Mucosa of stomach (tissue), 1 donor: ENCODE results near the gene CDNF.
"Not testable (repeated sequence)": the region's sequence is repeated elsewhere in the genome, so short reads cannot be mapped to it uniquely, and the experiment has no call there.

ENCODE experiments used
- H3K27me3 ChIP-seq: one replicate; pipeline ENCODE4 v1.7.0; 2013; ENCODE audit warnings: mild to moderate bottlenecking, low read length; ENCODE audit not compliant: control insufficient read depth, insufficient read depth
- H3K36me3 ChIP-seq: one replicate; pipeline ENCODE4 v1.7.0; 2013; ENCODE audit warnings: low read length; ENCODE audit not compliant: control insufficient read depth, insufficient read depth
- H3K4me1 ChIP-seq: one replicate; pipeline ENCODE4 v1.7.0; 2013; ENCODE audit warnings: mild to moderate bottlenecking, low read length; ENCODE audit not compliant: control insufficient read depth, insufficient read depth
- H3K4me3 ChIP-seq: one replicate; pipeline ENCODE4 v1.7.0; 2013; ENCODE audit warnings: low read length
- H3K9ac ChIP-seq: one replicate; pipeline ENCODE4 v1.7.0; 2013; ENCODE audit warnings: mild to moderate bottlenecking, low read length, moderate library complexity
- H3K9me3 ChIP-seq: one replicate; pipeline ENCODE4 v1.7.0; 2013; ENCODE audit warnings: mild to moderate bottlenecking, low read length, moderate library complexity; ENCODE audit not compliant: control insufficient read depth
- donor health status: Pancreatic carcinoma.

The CDNF gene

GRCh38 chr10:14837757-14838581 is at the start of gene CDNF, which contains the start of the genes HSPA14 and MSANTD7:
CDNF (minus strand) TSS chr10:14838037; CDS start chr10:14837946, 91 bp downstream.
HSPA14 (plus strand) TSS chr10:14838306; CDS start chr10:14838403, 97 bp downstream.
MSANTD7 (plus strand) TSS chr10:14838306; CDS start chr10:14842285, 3,979 bp downstream.
- peak within 1 kb of the TSS; percentile 94 for H3K9ac ChIP-seq
- peak within 1 kb of the TSS; percentile 82 for H3K4me3 ChIP-seq
- no peaks in the 10 kb centered on the region for H3K9me3 ChIP-seq
- H3K27me3 ChIP-seq = no peaks in the 10 kb centered on the region
- peaks cover 14% of the 10 kb centered on the region for H3K4me1 ChIP-seq
- peaks cover 11% of the 10 kb centered on the region for H3K36me3 ChIP-seq

GRCh38 chr10:14884082-14884481 is 46.2 kb upstream of the CDNF start:
- Histone ChIP-seq H3K4me1 (peaks cover 8% of the 10 kb centered on the region), H3K36me3 (no peaks in the 10 kb centered on the region), H3K27me3 (no peaks in the 10 kb centered on the region), H3K9me3 (no peaks in the 10 kb centered on the region), H3K9ac (no peak overlapping the region), H3K4me3 (no peak overlapping the region)

GRCh38 chr10:14880229-14880628 is 42.4 kb upstream of the CDNF start:
- H3K4me3 ChIP-seq = no peak overlapping the region
- peak overlapping the region; percentile 66 for H3K9ac ChIP-seq
- peaks cover 8% of the 10 kb centered on the region for H3K4me1 ChIP-seq
- H3K36me3 ChIP-seq = no peaks in the 10 kb centered on the region
- H3K9me3 ChIP-seq = no peaks in the 10 kb centered on the region
- no peaks in the 10 kb centered on the region for H3K27me3 ChIP-seq

- peak overlapping the region; percentile 42 for H3K4me3 ChIP-seq
- H3K36me3 ChIP-seq = no peaks in the 10 kb centered on the region
- no peaks in the 10 kb centered on the region for H3K27me3 ChIP-seq
- H3K9me3 ChIP-seq = no peaks in the 10 kb centered on the region
- peaks cover 8% of the 10 kb centered on the region for H3K4me1 ChIP-seq
- H3K9ac ChIP-seq = peak overlapping the region; percentile 66
Measured at GRCh38 chr10:14879928-14880193, 42.0 kb upstream of the CDNF start.

- no peaks in the 10 kb centered on the region for H3K9me3 ChIP-seq
- H3K36me3 ChIP-seq = no peaks in the 10 kb centered on the region
- peaks cover 8% of the 10 kb centered on the region for H3K4me1 ChIP-seq
- no peaks in the 10 kb centered on the region for H3K27me3 ChIP-seq
- peak overlapping the region; percentile 42 for H3K4me3 ChIP-seq
- H3K9ac ChIP-seq = peak overlapping the region; percentile 66
Measured at GRCh38 chr10:14879124-14879927, 41.5 kb upstream of the CDNF start.

- no peaks in the 10 kb centered on the region for H3K27me3 ChIP-seq
Measured at GRCh38 chr10:14878266-14879123, 40.7 kb upstream of the CDNF start, which contains the start of gene SUV39H2. SUV39H2 (plus strand) TSS chr10:14878866; CDS start chr10:14878889, 23 bp downstream.

GRCh38 chr10:14876764-14877163 is 38.9 kb upstream of the CDNF start:
- Histone ChIP-seq H3K4me1 (peaks cover 8% of the 10 kb centered on the region), H3K9me3 (no peaks in the 10 kb centered on the region), H3K27me3 (no peaks in the 10 kb centered on the region), H3K4me3 (no peak overlapping the region), H3K9ac (no peak overlapping the region), H3K36me3 (no peaks in the 10 kb centered on the region)

More at GRCh38 chr10:14878266-14879123, 40.7 kb upstream of the CDNF start, which contains the start of gene SUV39H2:
- peak within 1 kb of the TSS; percentile 79 for H3K9ac ChIP-seq
- H3K4me1 ChIP-seq = peaks cover 8% of the 10 kb centered on the region
- H3K36me3 ChIP-seq = no peaks in the 10 kb centered on the region
- H3K4me3 ChIP-seq = peak within 1 kb of the TSS; percentile 48
- no peaks in the 10 kb centered on the region for H3K9me3 ChIP-seq

- Histone ChIP-seq H3K4me1 (peaks cover 8% of the 10 kb centered on the region), H3K9ac (no peak overlapping the region), H3K4me3 (no peak overlapping the region), H3K27me3 (no peaks in the 10 kb centered on the region), H3K36me3 (no peaks in the 10 kb centered on the region), H3K9me3 (no peaks in the 10 kb centered on the region)
Measured at GRCh38 chr10:14875941-14876340, 38.1 kb upstream of the CDNF start.

- no peaks in the 10 kb centered on the region for H3K27me3 ChIP-seq
- no peaks in the 10 kb centered on the region for H3K36me3 ChIP-seq
- H3K4me1 ChIP-seq = no peaks in the 10 kb centered on the region
- peak overlapping the region; percentile 10 for H3K9ac ChIP-seq
- H3K9me3 ChIP-seq = no peaks in the 10 kb centered on the region
- no peak overlapping the region for H3K4me3 ChIP-seq
Measured at GRCh38 chr10:14873090-14873760, 35.4 kb upstream of the CDNF start.

GRCh38 chr10:14864871-14865270 is 27.0 kb upstream of the CDNF start:
- H3K9me3 ChIP-seq, H3K27me3 ChIP-seq, H3K9ac ChIP-seq, H3K36me3 ChIP-seq, H3K4me3 ChIP-seq: not testable (repeated sequence)
- peaks cover 14% of the 10 kb centered on the region for H3K4me1 ChIP-seq

GRCh38 chr10:14864466-14864865 is 26.6 kb upstream of the CDNF start:
- not testable (repeated sequence) for H3K4me3 ChIP-seq, H3K27me3 ChIP-seq, H3K36me3 ChIP-seq, H3K9me3 ChIP-seq, H3K9ac ChIP-seq
- peaks cover 14% of the 10 kb centered on the region for H3K4me1 ChIP-seq
